Measurements from ENCODE around the gene SBSN.

SBSN gene

GRCh38 chr19:35511337-35511736, 16.8 kb downstream of the SBSN start:
- no peak overlapping the region for H3K27ac ChIP-seq
- no peak for DNase-seq (ENCODE audit: low spot score)
- ChIA-PET CTCF (interaction anchor here (0.6 to 2.2 kb wide), 5 partner anchors 15 to 359 kb away, joined by 3 to 16 read pairs (median 4); no protein-coding TSS in a partner anchor), POLR2A (ENCODE audit: low non-redundant PET) (no interaction called here)
- TF ChIP-seq, protein P1, sequence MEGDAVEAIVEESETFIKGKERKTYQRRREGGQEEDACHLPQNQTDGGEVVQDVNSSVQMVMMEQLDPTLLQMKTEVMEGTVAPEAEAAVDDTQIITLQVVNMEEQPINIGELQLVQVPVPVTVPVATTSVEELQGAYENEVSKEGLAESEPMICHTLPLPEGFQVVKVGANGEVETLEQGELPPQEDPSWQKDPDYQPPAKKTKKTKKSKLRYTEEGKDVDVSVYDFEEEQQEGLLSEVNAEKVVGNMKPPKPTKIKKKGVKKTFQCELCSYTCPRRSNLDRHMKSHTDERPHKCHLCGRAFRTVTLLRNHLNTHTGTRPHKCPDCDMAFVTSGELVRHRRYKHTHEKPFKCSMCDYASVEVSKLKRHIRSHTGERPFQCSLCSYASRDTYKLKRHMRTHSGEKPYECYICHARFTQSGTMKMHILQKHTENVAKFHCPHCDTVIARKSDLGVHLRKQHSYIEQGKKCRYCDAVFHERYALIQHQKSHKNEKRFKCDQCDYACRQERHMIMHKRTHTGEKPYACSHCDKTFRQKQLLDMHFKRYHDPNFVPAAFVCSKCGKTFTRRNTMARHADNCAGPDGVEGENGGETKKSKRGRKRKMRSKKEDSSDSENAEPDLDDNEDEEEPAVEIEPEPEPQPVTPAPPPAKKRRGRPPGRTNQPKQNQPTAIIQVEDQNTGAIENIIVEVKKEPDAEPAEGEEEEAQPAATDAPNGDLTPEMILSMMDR (conservative IDR thresholded peaks at IDR 0.05; ENCODE audit: low read depth) = no peak

DNA sequence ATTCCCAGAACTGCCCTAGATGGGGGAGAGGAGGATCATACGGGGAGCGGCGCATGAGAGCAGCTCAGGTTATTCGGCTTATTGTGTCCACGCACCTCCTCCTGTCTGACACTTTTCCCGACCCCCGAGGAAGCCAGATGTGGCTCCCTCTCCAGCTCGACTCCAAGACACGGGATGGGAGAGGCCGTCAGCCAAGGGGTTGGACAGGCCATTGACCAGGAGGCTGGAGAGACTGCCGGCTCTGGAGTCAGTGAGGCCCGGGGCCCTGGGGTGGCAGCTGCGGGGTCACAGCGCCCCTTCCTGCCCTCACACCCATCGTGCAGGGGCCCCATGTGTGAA, 17.5 kb downstream of the SBSN start:
- peak overlapping the region; percentile 90 for H3K27ac ChIP-seq
- DNase-seq (ENCODE audit: low spot score) = no peak
- TF ChIP-seq, protein P1 (conservative IDR thresholded peaks at IDR 0.05; ENCODE audit: low read depth) = peak; percentile 25
- ChIA-PET POLR2A (ENCODE audit: low non-redundant PET) (interaction anchor here (0.9 kb wide), 1 partner anchor 52 kb away, joined by 3 read pairs; no protein-coding TSS in a partner anchor), CTCF (interaction anchor here (0.5 to 2.2 kb wide), 21 partner anchors 8 to 570 kb away, joined by 3 to 16 read pairs (median 4); partner anchors contain the start of genes PSENEN and U2AF1L4)

GRCh38 chr19:35509861-35510625, 18.1 kb downstream of the SBSN start:
- peak overlapping the region; percentile 90 for H3K27ac ChIP-seq
- TF ChIP-seq, protein P1 (conservative IDR thresholded peaks at IDR 0.05; ENCODE audit: low read depth) = peak; percentile 95
- ChIA-PET POLR2A (ENCODE audit: low non-redundant PET) (interaction anchor here (0.9 kb wide), 1 partner anchor 53 kb away, joined by 3 read pairs; no protein-coding TSS in a partner anchor), CTCF (interaction anchor here (0.5 to 2.2 kb wide), 21 partner anchors 8 to 570 kb away, joined by 3 to 16 read pairs (median 4); partner anchors contain the start of genes PSENEN and U2AF1L4)
- DNase-seq (ENCODE audit: low spot score) = peak; percentile 93

DNA sequence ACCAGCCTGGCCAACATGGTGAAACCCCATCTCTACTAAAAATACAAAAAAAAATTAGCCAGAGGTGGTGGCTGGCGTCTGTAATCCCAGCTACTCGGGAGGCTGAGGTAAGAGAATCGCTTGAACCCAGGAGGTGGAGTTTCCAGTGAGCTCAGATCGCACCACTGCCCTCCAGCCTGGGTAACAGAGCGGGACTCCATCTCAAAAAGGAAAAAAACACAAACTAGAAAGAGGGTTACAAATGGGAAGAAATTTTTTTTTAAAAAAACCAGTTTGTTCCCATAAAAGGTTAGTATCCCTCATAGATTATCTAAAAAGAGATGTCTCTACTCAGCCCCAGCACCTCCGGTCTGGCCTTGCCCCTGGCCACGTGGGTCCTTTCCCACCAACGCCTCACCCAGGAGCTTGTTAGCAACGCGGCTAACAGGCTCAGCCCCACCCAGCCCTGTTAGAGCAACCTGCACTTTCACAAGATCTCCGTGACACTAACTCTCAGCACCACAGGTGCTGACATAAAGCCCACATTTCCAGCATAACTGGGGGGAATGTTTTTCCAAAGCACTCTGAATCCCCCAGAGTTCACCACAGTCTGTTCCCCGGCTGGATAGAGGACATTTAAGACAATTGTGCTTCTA, 19.0 kb downstream of the SBSN start:
- ChIA-PET POLR2A (ENCODE audit: low non-redundant PET) (interaction anchor here (0.6 kb wide), 1 partner anchor 270 kb away, joined by 3 read pairs; no protein-coding TSS in a partner anchor), CTCF (interaction anchor here (1.4 to 2.5 kb wide), 3 partner anchors 7 to 14 kb away, joined by 6 to 10 read pairs (median 8); no protein-coding TSS in a partner anchor)
- DNase-seq (ENCODE audit: low spot score) = peak; percentile 82
- H3K27ac ChIP-seq = peak overlapping the region; percentile 90
- TF ChIP-seq, protein P1 (conservative IDR thresholded peaks at IDR 0.05; ENCODE audit: low read depth) = no peak

- no peak overlapping the region for H3K27ac ChIP-seq
- no peak for DNase-seq (ENCODE audit: low spot score)
- POLR2A ChIA-PET (ENCODE audit: low non-redundant PET) = no interaction called here
- CTCF ChIA-PET = interaction anchor here (2.5 kb wide), 1 partner anchor 13 kb away, joined by 8 read pairs; no protein-coding TSS in a partner anchor
- TF ChIP-seq, protein P1 (conservative IDR thresholded peaks at IDR 0.05; ENCODE audit: low read depth) = no peak
Measured at GRCh38 chr19:35508129-35508528, 20.0 kb downstream of the SBSN start.

- CTCF ChIA-PET = interaction anchor here (0.6 to 2.5 kb wide), 2 partner anchors 12 to 41 kb away, joined by 3 to 8 read pairs; no protein-coding TSS in a partner anchor
- H3K27ac ChIP-seq = no peak overlapping the region
- POLR2A ChIA-PET (ENCODE audit: low non-redundant PET) = no interaction called here
- TF ChIP-seq, protein P1 (conservative IDR thresholded peaks at IDR 0.05; ENCODE audit: low read depth) = no peak
- DNase-seq (ENCODE audit: low spot score) = no peak
Measured at GRCh38 chr19:35507561-35507960, 20.6 kb downstream of the SBSN start.
